Ishikawa (cell line): ENCODE measurements around the gene NDUFA5.

Experiments
- CEBPB ChIP-seq: IDR thresholded peaks from 2 replicates; pipeline ENCODE4 v1.6.1; 2012
- CREB1 ChIP-seq: IDR thresholded peaks from 2 replicates; pipeline ENCODE4 v1.6.1; 2012; ENCODE audit warnings: low read depth
- EGR1 ChIP-seq: IDR thresholded peaks from 2 replicates; pipeline ENCODE4 v1.6.1; 2012
- EP300 ChIP-seq: IDR thresholded peaks from 2 replicates; pipeline ENCODE4 v1.6.1; 2012; ENCODE audit warnings: borderline replicate concordance
- FOXM1 ChIP-seq: IDR thresholded peaks from 2 replicates; pipeline ENCODE4 v1.6.1; 2012; ENCODE audit warnings: low read depth, borderline replicate concordance
- MAX ChIP-seq: IDR thresholded peaks from 2 replicates; pipeline ENCODE4 v1.6.1; 2012
- NFIC ChIP-seq: IDR thresholded peaks from 2 replicates; pipeline ENCODE4 v1.6.1; 2012
- RAD21 ChIP-seq: IDR thresholded peaks from 2 replicates; pipeline ENCODE4 v1.6.1; 2012; ENCODE audit warnings: low read depth
- REST ChIP-seq: IDR thresholded peaks from 2 replicates; pipeline ENCODE4 v1.6.1; 2012; ENCODE audit warnings: low read depth, mild to moderate bottlenecking
- TAF1 ChIP-seq: IDR thresholded peaks from 2 replicates; pipeline ENCODE4 v1.6.1; 2012; ENCODE audit warnings: low read depth, mild to moderate bottlenecking
- TCF12 ChIP-seq: IDR thresholded peaks from 2 replicates; pipeline ENCODE4 v1.6.1; 2012; ENCODE audit warnings: low read depth
- TEAD4 ChIP-seq: IDR thresholded peaks from 2 replicates; pipeline ENCODE4 v1.6.1; 2012
- USF1 ChIP-seq: IDR thresholded peaks from 2 replicates; pipeline ENCODE4 v1.6.1; 2012
- YY1 ChIP-seq: IDR thresholded peaks from 2 replicates; pipeline ENCODE4 v1.6.1; 2012; ENCODE audit warnings: low read depth
- ZBTB7A ChIP-seq: IDR thresholded peaks from 2 replicates; pipeline ENCODE4 v1.6.1; 2012; ENCODE audit warnings: low read depth

Gene NDUFA5

GRCh38 chr7:123599766-123600165, 42.1 kb upstream of the NDUFA5 start:
- TF ChIP-seq CREB1 (no peak), USF1 (no peak), TEAD4 (no peak), TCF12 (no peak), TAF1 (no peak), CEBPB (no peak), REST (no peak), FOXM1 (no peak)

DNA sequence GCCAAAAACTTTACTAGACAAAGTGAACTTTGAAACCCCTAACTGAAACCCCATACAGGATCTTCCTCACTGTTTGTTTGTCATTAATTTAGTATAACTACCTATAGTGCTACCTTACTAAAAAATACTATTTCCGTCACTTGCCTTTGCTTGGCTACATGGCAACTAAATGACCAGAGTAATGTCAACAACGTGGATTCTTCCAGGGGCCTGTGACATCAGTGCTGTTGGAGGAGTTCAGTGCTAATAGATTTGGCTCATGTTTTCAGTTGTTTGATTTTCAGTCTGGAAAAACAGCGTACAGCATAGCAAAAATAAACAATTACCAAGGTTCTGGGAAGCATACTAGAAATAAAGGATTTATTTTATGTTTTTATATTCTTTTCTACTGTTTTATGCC, 41.0 kb upstream of the NDUFA5 start:
- TF ChIP-seq USF1 (no peak), CREB1 (no peak), RAD21 (no peak), TAF1 (no peak), ZBTB7A (no peak), TCF12 (no peak)

GRCh38 chr7:123594813-123595241, 37.2 kb upstream of the NDUFA5 start:
- TF ChIP-seq TEAD4 = no peak

GRCh38 chr7:123588376-123588775, 30.8 kb upstream of the NDUFA5 start:
- no peak for TF ChIP-seq FOXM1
- no peak for TF ChIP-seq EP300
- no peak for TF ChIP-seq ZBTB7A
- no peak for TF ChIP-seq RAD21
- no peak for TF ChIP-seq USF1

DNA sequence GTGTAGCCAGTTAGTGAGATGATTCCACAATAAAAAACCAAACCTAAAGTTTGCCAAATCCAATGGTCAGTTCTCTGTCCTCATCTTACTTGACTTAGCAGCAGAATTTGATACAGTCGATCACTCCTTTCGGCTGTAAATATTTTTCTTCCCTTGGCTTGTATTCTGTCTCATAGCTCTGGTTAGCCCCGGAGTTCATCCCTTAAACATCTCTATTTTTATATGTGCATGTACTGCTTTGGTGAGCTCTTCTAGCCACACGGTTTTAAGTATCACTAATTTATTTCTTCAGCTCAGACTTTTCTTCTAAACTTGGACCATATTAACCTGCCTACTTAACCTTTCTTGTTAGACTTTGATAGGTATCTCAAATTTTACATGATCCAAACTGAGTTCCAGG, 26.2 kb upstream of the NDUFA5 start:
- TF ChIP-seq TAF1 = no peak
- TF ChIP-seq TCF12 = no peak
- no peak for TF ChIP-seq RAD21
- no peak for TF ChIP-seq ZBTB7A
- no peak for TF ChIP-seq EP300
- no peak for TF ChIP-seq FOXM1
- TF ChIP-seq CEBPB = no peak
- TF ChIP-seq TEAD4 = no peak
- TF ChIP-seq YY1 = no peak
- TF ChIP-seq EGR1 = no peak
- no peak for TF ChIP-seq NFIC
- TF ChIP-seq CREB1 = no peak
- TF ChIP-seq MAX = no peak
- no peak for TF ChIP-seq USF1
- no peak for TF ChIP-seq REST

- no peak for TF ChIP-seq ZBTB7A
- TF ChIP-seq YY1 = no peak
- no peak for TF ChIP-seq CREB1
- no peak for TF ChIP-seq TCF12
- TF ChIP-seq EGR1 = no peak
- no peak for TF ChIP-seq RAD21
- TF ChIP-seq USF1 = no peak
- TF ChIP-seq MAX = no peak
- TF ChIP-seq NFIC = no peak
- no peak for TF ChIP-seq REST
- TF ChIP-seq FOXM1 = no peak
- TF ChIP-seq EP300 = no peak
- no peak for TF ChIP-seq TEAD4
- no peak for TF ChIP-seq TAF1
- TF ChIP-seq CEBPB = no peak
Observed at GRCh38 chr7:123581162-123581459, 23.5 kb upstream of the NDUFA5 start.
